Right lobe of liver (tissue), 6 donors: ENCODE data around the gene HERC3. TPM values are rescaled to one million over a fixed set of nuclear protein-coding genes. Genes with fewer than 3 reads are reported as not detected.
A peak's percentile ranks its signal among the peaks of the same experiment; 100 is the strongest.

Experiments used
- ATAC-seq, 4 donors: fragments of 200-7000 bp; cut with Tn5 transposase; one replicate each; pipeline ENCODE4 v1.9.1; 2020; ENCODE audit warnings: mild to moderate bottlenecking in 4 of 4, moderate library complexity in 4 of 4
- DNase-seq, 3 donors: peaks; one replicate each; pipeline ENCODE4 v3.0.0-alpha.2; 2020
- H3K27ac ChIP-seq, 3 donors: fragments of 200-600 bp; one replicate each; pipeline ENCODE4 v1.8.0; 2022
- H3K27me3 ChIP-seq, 2 donors: fragments of 200-600 bp; one replicate each; pipeline ENCODE4 v1.8.0; 2022
- H3K36me3 ChIP-seq, 4 donors: fragments of 200-600 bp; sonication (generic) in 1 of 4; one replicate each; pipeline versions ENCODE4 v1.5.1 to v1.8.0; 2017 to 2022; ENCODE audit warnings: control low read depth in 1 of 4
- H3K4me1 ChIP-seq, 4 donors: fragments of 200-600 bp; sonication (generic) in 1 of 4; one replicate each; pipeline versions ENCODE4 v1.5.1 to v1.8.0; 2017 to 2022; ENCODE audit warnings: control low read depth in 1 of 4
- H3K4me3 ChIP-seq, 3 donors: fragments of 200-600 bp; one replicate each; pipeline ENCODE4 v1.8.0; 2022
- H3K9me3 ChIP-seq, 4 donors: fragments of 200-600 bp; sonication (generic) in 1 of 4; one replicate each; pipeline versions ENCODE4 v1.5.1 to v1.8.0; 2017 to 2022; ENCODE audit warnings: control low read depth in 1 of 4
- POLR2A ChIP-seq: fragments of 450-650 bp; IDR thresholded peaks from one replicate; pipeline ENCODE4 v1.6.1; 2017; ENCODE audit warnings: antibody characterized with exemption, mild to moderate bottlenecking
- WGBS: methylation state at CpG from one replicate; pipeline ENCODE4 v1.1.6; 2018; ENCODE audit warnings: low coverage, low lambda C conversion rate; ENCODE audit not compliant: insufficient coverage; ENCODE audit errors: missing lambda C conversion rate; 5-methylcytosine and 5-hydroxymethylcytosine counted together
- intact Hi-C, 2 donors: fragments of 100-400 bp; cut with DNase I; formaldehyde crosslinking; loops; one replicate each; pipeline versions ENCODE4 v1.11.2 to v1.14.1; 2022
- total RNA-seq, 6 experiments: library from RNA; depleted of rRNA in 2 of 6; stranded (reverse); fragments of >200 nt in 2 of 6; fragmentation: NEBNext Ultra II Directional in 3 of 6; extraction: Animal tissue kit (Norgen Biotek cat#: 25700) in 3 of 6; gene quantifications; one replicate each; pipeline versions ENCODE4 v1.1.0 to v1.2.4, GENCODE V29; 2016 to 2023
- TF ChIP-seq, protein P1 (sequence below), 4 donors: fragments of 200-600 bp in 3 of 4; fragments of 450-650 bp in 1 of 4; IDR thresholded peaks; one replicate each; pipeline versions ENCODE4 v1.5.1 to v1.8.0; 2016 to 2022; ENCODE audit warnings: antibody characterized with exemption in 4 of 4, mild to moderate bottlenecking in 2 of 4
- donor health status: DM: no; HTN: yes; CAD: no.
- donor health status: DM: no; HTN: no; CAD: no.
- donor health status: DM: no; HTN: no; CAD: no.
- donor health status: DM: no; HTN: yes; CAD: no.
- donor health status: DM: no; HTN: yes; CAD: no.

The HERC3 gene
- total RNA-seq, 6 experiments from 2014 or later, result 7.2 to 15.3 (median 10.9) TPM

DNA sequence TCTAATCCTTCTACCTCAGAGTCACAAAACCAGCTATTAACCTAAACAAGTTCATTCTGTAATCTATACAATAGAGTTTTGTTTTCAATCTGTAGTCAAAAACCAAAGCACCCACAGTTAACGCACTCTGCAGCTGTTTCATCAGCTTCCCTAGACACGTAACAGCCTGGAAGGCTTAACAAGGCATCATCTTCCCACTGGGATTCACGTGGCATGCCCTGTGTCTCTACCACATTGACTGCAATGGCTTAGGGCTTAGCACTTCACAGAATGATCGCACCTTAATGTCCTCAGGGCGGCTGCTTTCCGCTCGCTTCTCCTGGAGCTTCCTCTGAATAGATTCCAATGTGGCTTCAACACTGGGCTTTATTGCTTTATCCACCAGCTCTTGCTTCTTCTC, 155.1 kb downstream of the HERC3 start:
- Histone ChIP-seq H3K27me3 (no peaks in the 10 kb centered on the region), H3K9me3 (no peaks in the 10 kb centered on the region), H3K4me1 (peaks cover 0 to 39% (median 19%) of the 10 kb centered on the region in 4 donors), H3K27ac (no peak overlapping the region), H3K4me3 (no peak overlapping the region), H3K36me3 (peaks cover 0 to 26% (median 2%) of the 10 kb centered on the region in 4 donors)
- TF ChIP-seq POLR2A, result no peak
- TF ChIP-seq, protein P1, sequence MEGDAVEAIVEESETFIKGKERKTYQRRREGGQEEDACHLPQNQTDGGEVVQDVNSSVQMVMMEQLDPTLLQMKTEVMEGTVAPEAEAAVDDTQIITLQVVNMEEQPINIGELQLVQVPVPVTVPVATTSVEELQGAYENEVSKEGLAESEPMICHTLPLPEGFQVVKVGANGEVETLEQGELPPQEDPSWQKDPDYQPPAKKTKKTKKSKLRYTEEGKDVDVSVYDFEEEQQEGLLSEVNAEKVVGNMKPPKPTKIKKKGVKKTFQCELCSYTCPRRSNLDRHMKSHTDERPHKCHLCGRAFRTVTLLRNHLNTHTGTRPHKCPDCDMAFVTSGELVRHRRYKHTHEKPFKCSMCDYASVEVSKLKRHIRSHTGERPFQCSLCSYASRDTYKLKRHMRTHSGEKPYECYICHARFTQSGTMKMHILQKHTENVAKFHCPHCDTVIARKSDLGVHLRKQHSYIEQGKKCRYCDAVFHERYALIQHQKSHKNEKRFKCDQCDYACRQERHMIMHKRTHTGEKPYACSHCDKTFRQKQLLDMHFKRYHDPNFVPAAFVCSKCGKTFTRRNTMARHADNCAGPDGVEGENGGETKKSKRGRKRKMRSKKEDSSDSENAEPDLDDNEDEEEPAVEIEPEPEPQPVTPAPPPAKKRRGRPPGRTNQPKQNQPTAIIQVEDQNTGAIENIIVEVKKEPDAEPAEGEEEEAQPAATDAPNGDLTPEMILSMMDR (IDR thresholded peaks at IDR 0.05), result no peak
- no peak for DNase-seq
- intact Hi-C loops, result no loop called here
- WGBS, result 95% methylated on average over 7 of the region's 7 CpGs
- no peak for ATAC-seq

DNA sequence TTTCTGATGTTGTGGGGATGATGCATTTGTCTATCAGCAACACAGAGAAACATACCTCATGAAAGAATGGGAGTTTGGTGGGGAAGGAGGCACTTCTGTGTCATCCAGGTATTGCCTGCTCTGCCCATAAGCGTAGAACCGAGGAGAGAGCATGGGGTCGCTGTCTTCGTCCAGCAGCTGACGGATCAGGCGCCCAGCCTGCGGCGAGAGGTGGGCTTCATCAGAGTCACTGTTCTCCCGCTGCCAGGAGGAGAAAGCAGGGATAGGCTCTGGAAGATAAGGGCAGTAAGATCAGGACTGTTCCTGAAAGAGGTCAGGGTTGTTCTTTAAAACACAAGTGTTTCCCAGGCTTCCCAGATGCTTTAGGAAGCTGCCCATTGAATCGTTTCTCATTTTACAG, 158.1 kb downstream of the HERC3 start:
- TF ChIP-seq, protein P1 (IDR thresholded peaks at IDR 0.05), result no peak
- Histone ChIP-seq H3K27me3 (no peaks in the 10 kb centered on the region), H3K36me3 (peaks cover 0 to 26% (median 2%) of the 10 kb centered on the region in 4 donors), H3K4me3 (no peak overlapping the region), H3K27ac (no peak overlapping the region), H3K4me1 (peaks cover 0 to 55% (median 29%) of the 10 kb centered on the region in 4 donors), H3K9me3 (no peaks in the 10 kb centered on the region)
- ATAC-seq, result no peak
- no peak for DNase-seq
- intact Hi-C loops, result no loop called here
- WGBS, result 96% methylated on average over 5 of the region's 10 CpGs

DNA sequence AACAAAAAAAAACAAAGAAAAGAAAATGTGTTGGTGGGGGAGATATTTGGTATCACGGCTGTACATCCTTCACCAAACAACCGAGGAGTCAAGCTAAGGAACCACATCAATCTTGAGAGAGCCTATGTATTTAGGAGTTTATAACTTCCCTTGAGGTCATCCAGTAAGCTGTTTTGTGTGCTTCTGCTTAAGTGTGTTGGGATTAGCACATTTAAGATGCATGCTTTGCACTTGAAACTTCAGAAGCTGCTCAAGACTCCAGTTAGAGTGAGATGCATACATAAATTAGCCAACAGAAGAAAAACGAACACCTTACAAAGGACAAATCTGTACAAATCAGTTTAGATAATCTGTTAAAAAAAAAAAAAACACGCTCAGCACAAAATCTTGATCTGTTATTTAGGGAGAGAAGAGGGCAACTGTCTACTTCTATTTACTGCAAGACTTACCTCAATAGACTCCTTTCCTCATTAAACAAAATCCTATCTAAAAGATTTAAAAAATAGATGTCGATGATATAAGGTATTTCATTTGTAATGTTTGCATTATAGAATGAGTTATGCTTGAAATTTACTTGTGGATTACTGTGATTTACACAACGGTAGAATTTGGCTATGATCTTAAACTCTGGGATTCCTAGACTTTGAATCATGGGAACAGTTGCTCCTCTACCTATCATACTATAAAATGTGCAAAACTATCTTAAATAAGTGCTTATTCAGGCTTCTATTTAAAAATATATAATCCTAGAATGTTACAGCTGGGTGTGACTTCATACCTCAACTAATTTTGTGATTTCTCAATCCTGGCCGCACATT, 159.2 kb downstream of the HERC3 start:
- DNase-seq (no peak), ATAC-seq (no peak)
- intact Hi-C loops, result no loop called here
- Histone ChIP-seq H3K27me3 (no peaks in the 10 kb centered on the region), H3K27ac (peak overlapping the region in 2 of 3 donors; percentile 72 to 82), H3K4me1 (peaks cover 0 to 53% (median 27%) of the 10 kb centered on the region in 4 donors), H3K4me3 (no peak overlapping the region), H3K36me3 (peaks cover 0 to 26% (median 2%) of the 10 kb centered on the region in 4 donors), H3K9me3 (no peaks in the 10 kb centered on the region)
- TF ChIP-seq, protein P1 (IDR thresholded peaks at IDR 0.05), result no peak
- TF ChIP-seq POLR2A, result no peak
- 39% methylated on average over 6 of the region's 7 CpGs for WGBS

DNA sequence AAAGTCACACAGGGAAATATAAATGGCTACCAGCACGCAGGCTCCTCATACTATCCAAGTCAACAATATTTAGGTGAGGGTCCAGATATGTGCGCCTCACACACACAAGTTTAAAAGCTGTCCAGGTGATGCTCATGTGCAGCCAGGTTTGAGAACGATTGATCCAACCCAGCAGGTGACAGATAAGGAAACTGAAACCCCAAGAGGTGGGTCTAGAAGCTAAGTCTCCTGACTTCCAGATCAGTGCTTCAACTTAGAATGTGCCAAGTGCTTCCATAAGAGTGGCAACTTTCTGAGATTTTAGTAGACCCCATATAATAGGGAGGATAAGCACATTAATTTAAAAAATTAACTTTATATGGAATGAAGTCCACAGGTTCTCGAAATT, 159.8 kb downstream of the HERC3 start:
- H3K4me1 ChIP-seq, result peaks cover 0 to 52% (median 26%) of the 10 kb centered on the region in 4 donors
- intact Hi-C loops, result no loop called here

More for the DNA sequence above, 159.8 kb downstream of the HERC3 start:
- Histone ChIP-seq H3K27me3 (no peaks in the 10 kb centered on the region), H3K27ac (peak overlapping the region; percentile 58 to 82 (median 72)), H3K4me3 (peak overlapping the region in 1 of 3 donors; percentile 28), H3K9me3 (no peaks in the 10 kb centered on the region), H3K36me3 (peaks cover 0 to 26% (median 2%) of the 10 kb centered on the region in 4 donors)
- no peak for DNase-seq
- TF ChIP-seq POLR2A, result no peak
- TF ChIP-seq, protein P1 (IDR thresholded peaks at IDR 0.05), result no peak
- peak in 2 of 4 donors; percentile 8 to 12 for ATAC-seq
- 26% methylated on average over 4 of the region's 4 CpGs for WGBS
